Measurements from ENCODE around the gene NRIP2.

Gene NRIP2

GRCh38 chr12:2795291-2796186, 39.3 kb downstream of the NRIP2 start:
- Histone ChIP-seq H3K4me1 (ENCODE audit: control insufficient read depth in 1 of 2, insufficient read depth in 2 of 2, low read length in 2 of 2) (peaks cover 27 to 28% of the 10 kb centered on the region in 2 donors), H3K27ac (ENCODE audit: low read depth, low read length) (peak overlapping the region; percentile 69)

GRCh38 chr12:2794736-2795289, 40.0 kb downstream of the NRIP2 start, which contains the start of gene FKBP4:
Gene FKBP4 (plus strand): TSS chr12:2794970. CDS start chr12:2795140, 170 bp downstream.
- Histone ChIP-seq H3K27ac (ENCODE audit: low read depth, low read length) (peak within 1 kb of the TSS; percentile 69), H3K4me1 (ENCODE audit: control insufficient read depth in 1 of 2, insufficient read depth in 2 of 2, low read length in 2 of 2) (peaks cover 27 to 28% of the 10 kb centered on the region in 2 donors), H3K36me3 (ENCODE audit: control insufficient read depth in 1 of 2, insufficient read depth in 2 of 2, low read length in 2 of 2) (peaks cover 22 to 26% of the 10 kb centered on the region in 2 donors), H3K9ac (ENCODE audit: low read depth in 1 of 2, low read length in 2 of 2) (peak within 1 kb of the TSS; percentile 72 to 93), H3K4me3 (ENCODE audit: low read depth in 1 of 2, low read length in 2 of 2) (peak within 1 kb of the TSS; percentile 78 to 83), H3K9me3 (ENCODE audit: control insufficient read depth in 1 of 2, low read length in 2 of 2) (no peaks in the 10 kb centered on the region), H3K27me3 (ENCODE audit: control insufficient read depth in 1 of 2, insufficient read depth in 2 of 2, low read length in 2 of 2) (no peaks in the 10 kb centered on the region)

More at GRCh38 chr12:2795291-2796186, 39.3 kb downstream of the NRIP2 start:
- Histone ChIP-seq H3K36me3 (ENCODE audit: control insufficient read depth in 1 of 2, insufficient read depth in 2 of 2, low read length in 2 of 2) (peaks cover 29 to 33% of the 10 kb centered on the region in 2 donors), H3K27me3 (ENCODE audit: control insufficient read depth in 1 of 2, insufficient read depth in 2 of 2, low read length in 2 of 2) (no peaks in the 10 kb centered on the region), H3K4me3 (ENCODE audit: low read depth in 1 of 2, low read length in 2 of 2) (peak overlapping the region; percentile 78 to 83), H3K9ac (ENCODE audit: low read depth in 1 of 2, low read length in 2 of 2) (peak overlapping the region; percentile 72 to 93), H3K9me3 (ENCODE audit: control insufficient read depth in 1 of 2, low read length in 2 of 2) (no peaks in the 10 kb centered on the region)

GRCh38 chr12:2794191-2794735, 40.6 kb downstream of the NRIP2 start:
- Histone ChIP-seq H3K27me3 (ENCODE audit: control insufficient read depth in 1 of 2, insufficient read depth in 2 of 2, low read length in 2 of 2) (no peaks in the 10 kb centered on the region), H3K27ac (ENCODE audit: low read depth, low read length) (peak overlapping the region; percentile 65), H3K9me3 (ENCODE audit: control insufficient read depth in 1 of 2, low read length in 2 of 2) (no peaks in the 10 kb centered on the region), H3K4me1 (ENCODE audit: control insufficient read depth in 1 of 2, insufficient read depth in 2 of 2, low read length in 2 of 2) (peaks cover 27 to 28% of the 10 kb centered on the region in 2 donors), H3K9ac (ENCODE audit: low read depth in 1 of 2, low read length in 2 of 2) (peak overlapping the region; percentile 62 to 76), H3K4me3 (ENCODE audit: low read depth in 1 of 2, low read length in 2 of 2) (peak overlapping the region; percentile 68 to 83), H3K36me3 (ENCODE audit: control insufficient read depth in 1 of 2, insufficient read depth in 2 of 2, low read length in 2 of 2) (peaks cover 17 to 21% of the 10 kb centered on the region in 2 donors)

GRCh38 chr12:2793561-2793960, 41.3 kb downstream of the NRIP2 start:
- Histone ChIP-seq H3K4me3 (ENCODE audit: low read depth in 1 of 2, low read length in 2 of 2) (no peak overlapping the region), H3K36me3 (ENCODE audit: control insufficient read depth in 1 of 2, insufficient read depth in 2 of 2, low read length in 2 of 2) (peaks cover 11 to 14% of the 10 kb centered on the region in 2 donors), H3K9me3 (ENCODE audit: control insufficient read depth in 1 of 2, low read length in 2 of 2) (no peaks in the 10 kb centered on the region), H3K9ac (ENCODE audit: low read depth in 1 of 2, low read length in 2 of 2) (no peak overlapping the region), H3K4me1 (ENCODE audit: control insufficient read depth in 1 of 2, insufficient read depth in 2 of 2, low read length in 2 of 2) (peaks cover 27 to 28% of the 10 kb centered on the region in 2 donors), H3K27ac (ENCODE audit: low read depth, low read length) (no peak overlapping the region), H3K27me3 (ENCODE audit: control insufficient read depth in 1 of 2, insufficient read depth in 2 of 2, low read length in 2 of 2) (no peaks in the 10 kb centered on the region)

- Histone ChIP-seq H3K9me3 (ENCODE audit: control insufficient read depth in 1 of 2, low read length in 2 of 2) (no peaks in the 10 kb centered on the region), H3K9ac (ENCODE audit: low read depth in 1 of 2, low read length in 2 of 2) (no peak overlapping the region), H3K4me1 (ENCODE audit: control insufficient read depth in 1 of 2, insufficient read depth in 2 of 2, low read length in 2 of 2) (peaks cover 26 to 28% of the 10 kb centered on the region in 2 donors), H3K36me3 (ENCODE audit: control insufficient read depth in 1 of 2, insufficient read depth in 2 of 2, low read length in 2 of 2) (peaks cover 5 to 7% of the 10 kb centered on the region in 2 donors), H3K27ac (ENCODE audit: low read depth, low read length) (no peak overlapping the region), H3K27me3 (ENCODE audit: control insufficient read depth in 1 of 2, insufficient read depth in 2 of 2, low read length in 2 of 2) (no peaks in the 10 kb centered on the region), H3K4me3 (ENCODE audit: low read depth in 1 of 2, low read length in 2 of 2) (no peak overlapping the region)
These were observed 41.9 kb downstream of the NRIP2 start for GRCh38 chr12:2792671-2793500.

GRCh38 chr12:2791089-2791488, 43.7 kb downstream of the NRIP2 start:
- H3K9me3 ChIP-seq (ENCODE audit: control insufficient read depth in 1 of 2, low read length in 2 of 2), result no peaks in the 10 kb centered on the region
- no peak overlapping the region for H3K9ac ChIP-seq (ENCODE audit: low read depth in 1 of 2, low read length in 2 of 2)
- no peaks in the 10 kb centered on the region for H3K36me3 ChIP-seq (ENCODE audit: control insufficient read depth in 1 of 2, insufficient read depth in 2 of 2, low read length in 2 of 2)
- H3K27ac ChIP-seq (ENCODE audit: low read depth, low read length), result no peak overlapping the region
- H3K27me3 ChIP-seq (ENCODE audit: control insufficient read depth in 1 of 2, insufficient read depth in 2 of 2, low read length in 2 of 2), result no peaks in the 10 kb centered on the region
- peaks cover 8 to 11% of the 10 kb centered on the region in 2 donors for H3K4me1 ChIP-seq (ENCODE audit: control insufficient read depth in 1 of 2, insufficient read depth in 2 of 2, low read length in 2 of 2)
- no peak overlapping the region for H3K4me3 ChIP-seq (ENCODE audit: low read depth in 1 of 2, low read length in 2 of 2)

GRCh38 chr12:2785017-2785416, 49.8 kb downstream of the NRIP2 start:
- no peaks in the 10 kb centered on the region for H3K9me3 ChIP-seq (ENCODE audit: control insufficient read depth in 1 of 2, low read length in 2 of 2)
- no peaks in the 10 kb centered on the region for H3K36me3 ChIP-seq (ENCODE audit: control insufficient read depth in 1 of 2, insufficient read depth in 2 of 2, low read length in 2 of 2)
- no peak overlapping the region for H3K9ac ChIP-seq (ENCODE audit: low read depth in 1 of 2, low read length in 2 of 2)
- H3K4me3 ChIP-seq (ENCODE audit: low read depth in 1 of 2, low read length in 2 of 2), result no peak overlapping the region
- H3K27me3 ChIP-seq (ENCODE audit: control insufficient read depth in 1 of 2, insufficient read depth in 2 of 2, low read length in 2 of 2), result peaks cover 0 to 4% of the 10 kb centered on the region in 2 donors
- no peak overlapping the region for H3K27ac ChIP-seq (ENCODE audit: low read depth, low read length)
- H3K4me1 ChIP-seq (ENCODE audit: control insufficient read depth in 1 of 2, insufficient read depth in 2 of 2, low read length in 2 of 2), result peaks cover 0 to 7% of the 10 kb centered on the region in 2 donors

- Histone ChIP-seq H3K4me3 (ENCODE audit: low read depth in 1 of 2, low read length in 2 of 2) (peak overlapping the region; percentile 6 to 61), H3K36me3 (ENCODE audit: control insufficient read depth in 1 of 2, insufficient read depth in 2 of 2, low read length in 2 of 2) (no peaks in the 10 kb centered on the region), H3K4me1 (ENCODE audit: control insufficient read depth in 1 of 2, insufficient read depth in 2 of 2, low read length in 2 of 2) (peaks cover 0 to 7% of the 10 kb centered on the region in 2 donors), H3K9ac (ENCODE audit: low read depth in 1 of 2, low read length in 2 of 2) (no peak overlapping the region), H3K27me3 (ENCODE audit: control insufficient read depth in 1 of 2, insufficient read depth in 2 of 2, low read length in 2 of 2) (peaks cover 0 to 4% of the 10 kb centered on the region in 2 donors), H3K9me3 (ENCODE audit: control insufficient read depth in 1 of 2, low read length in 2 of 2) (no peaks in the 10 kb centered on the region), H3K27ac (ENCODE audit: low read depth, low read length) (no peak overlapping the region)
These were observed 50.8 kb downstream of the NRIP2 start for GRCh38 chr12:2783936-2784600.

GRCh38 chr12:2779281-2779680, 55.6 kb downstream of the NRIP2 start:
- Histone ChIP-seq H3K27me3 (ENCODE audit: control insufficient read depth in 1 of 2, insufficient read depth in 2 of 2, low read length in 2 of 2) (peaks cover 0 to 2% of the 10 kb centered on the region in 2 donors), H3K36me3 (ENCODE audit: control insufficient read depth in 1 of 2, insufficient read depth in 2 of 2, low read length in 2 of 2) (no peaks in the 10 kb centered on the region), H3K9ac (ENCODE audit: low read depth in 1 of 2, low read length in 2 of 2) (no peak overlapping the region), H3K9me3 (ENCODE audit: control insufficient read depth in 1 of 2, low read length in 2 of 2) (no peaks in the 10 kb centered on the region), H3K4me1 (ENCODE audit: control insufficient read depth in 1 of 2, insufficient read depth in 2 of 2, low read length in 2 of 2) (peaks cover 0 to 7% of the 10 kb centered on the region in 2 donors), H3K27ac (ENCODE audit: low read depth, low read length) (no peak overlapping the region), H3K4me3 (ENCODE audit: low read depth in 1 of 2, low read length in 2 of 2) (no peak overlapping the region)
